ENCODE measurements around the gene COL2A1. TPM values are rescaled to one million over a fixed set of nuclear protein-coding genes. Genes with fewer than 3 reads are reported as not detected.

Gene COL2A1
- total RNA-seq, 2 experiments from 2014 or later = not detected

DNA sequence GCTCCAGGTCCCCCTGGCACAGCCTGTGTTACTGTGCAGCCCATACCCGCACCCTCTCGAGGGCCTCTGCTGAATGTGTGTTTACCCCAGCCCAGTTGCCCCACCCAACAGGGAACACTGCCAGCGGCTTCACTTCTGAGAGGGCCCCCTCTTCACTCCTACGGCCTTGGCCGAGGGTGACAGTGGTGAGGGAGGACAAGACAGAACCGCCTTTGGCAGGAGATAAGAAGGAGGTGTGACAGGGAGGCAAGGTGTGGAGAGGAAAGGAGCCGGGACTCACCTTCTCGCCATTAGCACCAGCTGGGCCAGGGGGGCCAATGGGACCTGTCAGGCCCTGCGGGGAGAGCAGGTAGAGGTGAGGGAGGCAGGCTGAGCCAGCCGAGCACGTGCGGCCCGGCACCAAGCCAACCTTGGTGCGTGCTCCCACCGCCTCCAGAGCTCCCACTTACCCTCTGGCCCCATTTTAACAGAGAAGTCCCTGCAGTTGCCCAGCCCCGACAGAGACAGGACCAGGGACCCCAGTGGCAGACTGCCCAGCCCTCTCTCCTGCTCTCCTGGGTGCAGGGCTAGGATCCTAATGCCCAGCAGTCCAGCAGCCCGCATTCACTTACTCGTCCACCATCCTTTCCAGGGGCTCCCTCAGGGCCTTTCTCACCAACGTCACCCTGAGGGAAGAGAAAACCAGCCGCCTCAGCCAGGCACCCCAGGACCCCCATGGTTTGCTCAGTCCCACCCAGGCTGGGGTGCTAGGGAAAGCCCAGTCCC is 22.6 kb downstream of the COL2A1 start:
- Mint-ChIP-seq H3K4me1 (ENCODE audit: low read depth) (no peaks in the 10 kb centered on the region), H3K27ac (no peak overlapping the region), H3K4me3 (no peak overlapping the region), H3K27me3 (peaks cover 3% of the 10 kb centered on the region), H3K9me3 (no peaks in the 10 kb centered on the region), H3K36me3 (ENCODE audit: low read depth) (no peaks in the 10 kb centered on the region)
- POLR2A ChIA-PET = no interaction called here
- ATAC-seq (ENCODE audit: poor library complexity) = no peak
- Histone ChIP-seq H3K27me3 (ENCODE audit: control insufficient read depth in 1 of 2, insufficient read depth in 2 of 2, low read length in 2 of 2) (no peaks in the 10 kb centered on the region), H3K36me3 (ENCODE audit: insufficient read depth, low read length) (no peaks in the 10 kb centered on the region), H3K27ac (ENCODE audit: low read depth in 1 of 2, low read length in 2 of 2) (no peak overlapping the region), H3K4me3 (ENCODE audit: low read length) (no peak overlapping the region), H3K9me3 (ENCODE audit: control insufficient read depth in 1 of 2, insufficient read depth in 1 of 2, low read length in 2 of 2) (no peaks in the 10 kb centered on the region), H3K4me1 (ENCODE audit: insufficient read depth, low read length) (no peaks in the 10 kb centered on the region)
- DNase-seq = no peak
- CTCF ChIA-PET = interaction anchor here (0.7 kb wide), 1 partner anchor 637 kb away, joined by 3 read pairs; no protein-coding TSS in a partner anchor
- intact Hi-C loops (cut with DNase I, micrococcal nuclease) = no loop called here
- TF ChIP-seq, protein P1, sequence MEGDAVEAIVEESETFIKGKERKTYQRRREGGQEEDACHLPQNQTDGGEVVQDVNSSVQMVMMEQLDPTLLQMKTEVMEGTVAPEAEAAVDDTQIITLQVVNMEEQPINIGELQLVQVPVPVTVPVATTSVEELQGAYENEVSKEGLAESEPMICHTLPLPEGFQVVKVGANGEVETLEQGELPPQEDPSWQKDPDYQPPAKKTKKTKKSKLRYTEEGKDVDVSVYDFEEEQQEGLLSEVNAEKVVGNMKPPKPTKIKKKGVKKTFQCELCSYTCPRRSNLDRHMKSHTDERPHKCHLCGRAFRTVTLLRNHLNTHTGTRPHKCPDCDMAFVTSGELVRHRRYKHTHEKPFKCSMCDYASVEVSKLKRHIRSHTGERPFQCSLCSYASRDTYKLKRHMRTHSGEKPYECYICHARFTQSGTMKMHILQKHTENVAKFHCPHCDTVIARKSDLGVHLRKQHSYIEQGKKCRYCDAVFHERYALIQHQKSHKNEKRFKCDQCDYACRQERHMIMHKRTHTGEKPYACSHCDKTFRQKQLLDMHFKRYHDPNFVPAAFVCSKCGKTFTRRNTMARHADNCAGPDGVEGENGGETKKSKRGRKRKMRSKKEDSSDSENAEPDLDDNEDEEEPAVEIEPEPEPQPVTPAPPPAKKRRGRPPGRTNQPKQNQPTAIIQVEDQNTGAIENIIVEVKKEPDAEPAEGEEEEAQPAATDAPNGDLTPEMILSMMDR (IDR thresholded peaks at IDR 0.05) = no peak

DNA sequence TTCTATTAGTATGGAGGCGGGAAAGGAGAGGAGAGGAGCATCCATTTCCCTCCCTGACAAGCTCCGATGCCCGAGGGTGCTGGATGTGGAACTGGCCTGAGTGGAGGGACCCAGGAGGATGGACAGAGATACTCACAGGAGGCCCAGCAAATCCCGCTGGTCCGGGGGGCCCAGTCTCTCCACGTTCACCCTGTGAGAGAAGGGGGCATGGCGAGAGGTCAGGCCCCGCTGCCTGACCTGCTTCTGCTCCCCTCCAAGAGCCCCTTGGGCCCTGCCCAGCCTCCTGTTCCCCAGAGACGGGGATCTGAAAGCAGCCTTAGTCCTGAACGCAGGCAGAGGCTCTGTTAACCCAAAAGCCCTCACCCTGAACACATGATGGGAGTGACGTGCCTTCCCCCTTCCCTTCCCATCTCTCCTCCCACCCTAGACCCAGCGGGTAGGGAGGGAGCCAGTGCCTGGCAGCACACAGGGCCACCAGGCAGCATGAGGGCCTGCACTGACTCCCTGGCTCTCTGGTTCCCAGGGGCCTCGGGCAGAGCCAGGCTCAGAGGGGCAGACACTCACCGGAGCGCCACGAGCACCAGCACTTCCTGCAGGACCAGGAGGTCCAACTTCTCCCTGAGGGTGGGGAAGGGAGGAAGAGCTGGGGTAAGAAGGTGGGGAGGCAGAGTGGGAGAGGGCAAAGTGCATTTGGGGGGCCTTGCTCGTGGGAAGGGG is 23.3 kb downstream of the COL2A1 start:
- no peaks in the 10 kb centered on the region for H3K9me3 ChIP-seq (ENCODE audit: control insufficient read depth in 1 of 2, insufficient read depth in 1 of 2, low read length in 2 of 2)
- ChIA-PET POLR2A (no interaction called here), CTCF (no interaction called here)
- ATAC-seq (ENCODE audit: poor library complexity) = no peak
- TF ChIP-seq, protein P1 (IDR thresholded peaks at IDR 0.05) = no peak
- no peaks in the 10 kb centered on the region for H3K4me1 ChIP-seq (ENCODE audit: insufficient read depth, low read length)
- no peak for DNase-seq
- H3K9me3 Mint-ChIP-seq = no peaks in the 10 kb centered on the region
- intact Hi-C loops (cut with DNase I, micrococcal nuclease) = no loop called here
- peaks cover 3% of the 10 kb centered on the region for H3K27me3 Mint-ChIP-seq
- no peak overlapping the region for H3K27ac ChIP-seq (ENCODE audit: low read depth in 1 of 2, low read length in 2 of 2)
- H3K4me3 Mint-ChIP-seq = no peak overlapping the region
- H3K27ac Mint-ChIP-seq = no peak overlapping the region
- no peaks in the 10 kb centered on the region for H3K36me3 ChIP-seq (ENCODE audit: insufficient read depth, low read length)
- no peaks in the 10 kb centered on the region for H3K4me1 Mint-ChIP-seq (ENCODE audit: low read depth)
- no peak overlapping the region for H3K4me3 ChIP-seq (ENCODE audit: low read length)
- H3K27me3 ChIP-seq (ENCODE audit: control insufficient read depth in 1 of 2, insufficient read depth in 2 of 2, low read length in 2 of 2) = no peaks in the 10 kb centered on the region
- no peaks in the 10 kb centered on the region for H3K36me3 Mint-ChIP-seq (ENCODE audit: low read depth)

DNA sequence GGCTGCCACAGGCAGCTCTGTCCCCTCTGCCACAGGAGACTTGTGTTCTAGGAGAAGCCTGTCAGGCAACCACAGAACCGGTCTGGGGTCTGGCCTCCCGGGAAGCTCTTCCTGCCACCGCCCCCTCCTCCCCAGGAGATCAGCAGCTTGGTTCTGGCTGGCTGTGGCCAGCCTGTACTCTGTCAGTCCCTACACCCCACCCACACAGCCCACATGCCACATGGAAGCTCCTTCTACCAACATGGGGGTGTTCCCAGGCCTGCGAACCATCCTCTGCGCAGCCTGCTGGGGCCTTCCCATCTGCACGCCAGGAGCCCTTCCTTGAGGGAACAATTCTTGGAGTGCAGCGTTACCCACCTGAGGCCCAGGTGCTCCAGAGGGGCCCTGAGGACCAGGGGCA is 24.1 kb downstream of the COL2A1 start:
- peaks cover 3% of the 10 kb centered on the region for H3K27me3 Mint-ChIP-seq
- no peaks in the 10 kb centered on the region for H3K36me3 Mint-ChIP-seq (ENCODE audit: low read depth)
- Histone ChIP-seq H3K27ac (ENCODE audit: low read depth in 1 of 2, low read length in 2 of 2) (no peak overlapping the region), H3K4me3 (ENCODE audit: low read length) (no peak overlapping the region), H3K27me3 (ENCODE audit: control insufficient read depth in 1 of 2, insufficient read depth in 2 of 2, low read length in 2 of 2) (no peaks in the 10 kb centered on the region), H3K36me3 (ENCODE audit: insufficient read depth, low read length) (no peaks in the 10 kb centered on the region), H3K4me1 (ENCODE audit: insufficient read depth, low read length) (no peaks in the 10 kb centered on the region), H3K9me3 (ENCODE audit: control insufficient read depth in 1 of 2, insufficient read depth in 1 of 2, low read length in 2 of 2) (no peaks in the 10 kb centered on the region)
- ChIA-PET CTCF (no interaction called here), POLR2A (no interaction called here)
- TF ChIP-seq, protein P1 (IDR thresholded peaks at IDR 0.05) = no peak
- no peaks in the 10 kb centered on the region for H3K4me1 Mint-ChIP-seq (ENCODE audit: low read depth)
- H3K27ac Mint-ChIP-seq = no peak overlapping the region
- intact Hi-C loops (cut with DNase I, micrococcal nuclease) = no loop called here
- DNase-seq (no peak), ATAC-seq (ENCODE audit: poor library complexity) (no peak)
- H3K9me3 Mint-ChIP-seq = no peaks in the 10 kb centered on the region
- H3K4me3 Mint-ChIP-seq = no peak overlapping the region
